CD1c-positive myeloid dendritic cell (primary cell): ENCODE data around the gene OR52A5.

ENCODE experiments used
- DNase-seq: peaks from one replicate; pipeline ENCODE4 v3.0.0-alpha.2; 2016; ENCODE audit errors: extremely low spot score

Gene OR52A5

DNA sequence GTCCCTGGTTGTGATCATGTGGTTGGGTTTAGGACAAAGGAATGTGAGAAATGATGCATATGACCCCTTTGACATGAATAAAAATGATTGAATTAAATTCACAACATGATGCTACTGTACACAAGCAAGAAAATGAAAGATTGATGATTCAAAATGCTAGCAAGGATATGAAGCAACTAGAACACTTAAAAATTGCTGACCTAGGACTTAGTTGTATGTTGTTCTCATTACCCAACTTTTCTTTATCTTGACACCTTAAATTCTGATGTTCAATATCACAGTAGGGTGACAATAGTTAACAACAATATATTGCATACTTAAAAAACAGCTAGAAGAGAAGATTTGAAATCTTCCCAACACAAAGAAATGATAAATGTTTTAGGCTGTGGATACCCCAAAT is 20.6 kb downstream of the OR52A5 start:
- no peak for DNase-seq

DNA sequence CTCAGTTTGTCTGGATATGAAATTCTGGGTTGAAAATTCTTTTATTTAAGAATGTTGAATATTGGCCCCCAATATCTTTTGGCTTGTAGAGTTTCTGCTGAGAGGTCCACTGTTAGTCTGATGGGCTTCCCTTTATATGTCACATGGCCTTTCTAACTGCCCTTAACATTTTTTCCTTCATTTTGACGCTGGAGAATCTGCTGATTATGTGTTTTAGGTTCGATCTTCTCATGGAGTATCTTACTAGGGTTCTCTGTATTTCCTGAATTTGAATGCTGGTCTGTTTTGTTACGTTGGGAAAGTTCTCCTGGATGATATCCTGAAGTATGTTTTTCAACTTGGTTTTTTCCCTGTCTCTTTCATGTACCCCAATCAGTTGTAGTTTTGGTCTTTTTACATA is 22.8 kb downstream of the OR52A5 start:
- DNase-seq = no peak

DNA sequence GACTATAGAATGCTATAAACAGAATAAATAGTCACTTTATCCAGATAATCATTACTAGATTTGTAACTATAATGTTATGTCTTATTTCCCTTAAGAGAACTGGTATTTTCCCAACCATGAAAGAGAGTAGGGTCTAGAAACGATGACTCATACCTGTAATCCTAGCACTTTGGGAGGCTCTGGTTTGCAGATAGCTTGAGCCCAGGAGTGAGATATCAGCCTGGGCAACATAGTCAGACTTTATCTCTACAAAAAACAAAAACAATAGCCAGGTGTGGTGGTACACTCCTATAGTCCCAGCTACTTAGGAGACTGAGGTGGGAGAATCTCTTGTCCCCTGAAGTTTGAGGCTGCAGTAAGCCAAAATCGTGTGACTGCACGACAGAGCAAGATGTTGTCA is 30.9 kb downstream of the OR52A5 start:
- no peak for DNase-seq

DNA sequence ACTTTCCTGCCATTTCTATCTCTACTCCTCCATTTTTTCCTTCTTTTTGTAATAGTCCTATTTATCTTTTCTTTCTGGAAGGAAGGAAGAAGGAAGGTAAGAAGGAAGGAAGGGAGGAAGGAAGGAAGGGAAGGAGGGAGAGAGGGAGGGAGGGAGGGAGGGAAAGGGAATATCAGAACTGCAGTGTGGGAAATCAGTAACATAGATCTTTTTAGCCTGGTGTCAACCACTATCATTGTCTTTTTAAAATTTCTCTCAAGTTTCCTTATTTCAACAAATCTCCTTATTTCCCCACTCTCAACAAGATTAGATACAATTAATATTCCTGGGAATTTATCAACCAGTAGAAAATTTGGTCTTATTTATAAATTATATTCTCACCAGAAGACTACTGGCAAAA is 35.1 kb downstream of the OR52A5 start:
- DNase-seq = no peak

DNA sequence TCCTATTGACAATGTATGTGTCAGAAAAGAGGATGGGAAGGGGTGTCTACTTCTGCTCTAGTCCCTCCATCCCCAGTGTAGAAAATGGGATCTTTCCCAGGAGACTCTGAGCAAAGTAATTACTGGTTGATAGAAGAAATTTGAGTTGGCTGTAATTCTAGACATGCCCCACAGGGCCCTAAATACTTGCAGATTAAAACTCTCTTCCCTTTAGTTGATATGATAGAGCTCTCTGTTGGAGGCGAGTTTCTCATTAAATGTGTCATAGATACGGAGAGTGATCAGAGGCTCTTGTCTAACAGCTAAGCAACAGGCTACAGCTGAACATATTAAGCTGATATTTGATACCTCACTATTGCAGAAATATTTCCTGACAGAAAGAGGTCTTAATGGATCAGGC is 35.9 kb downstream of the OR52A5 start:
- no peak for DNase-seq

DNA sequence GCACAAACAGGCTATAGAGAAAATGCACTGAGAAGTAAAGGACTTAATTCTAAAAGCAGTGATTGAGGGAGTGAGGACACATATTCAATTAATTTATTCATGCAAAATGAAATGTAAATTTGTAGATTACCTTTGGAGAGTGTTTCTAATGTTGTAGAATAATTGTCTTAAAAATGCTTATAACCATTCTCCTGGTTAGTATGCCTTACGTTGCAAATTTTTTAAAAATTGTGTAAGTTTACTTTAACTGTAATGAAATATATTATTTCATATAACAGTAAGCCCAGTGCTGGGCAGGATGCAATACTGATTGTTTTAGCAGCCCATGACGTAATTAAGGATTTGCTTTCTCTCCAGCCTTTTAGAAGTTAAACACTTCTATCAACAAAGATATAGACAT is 42.1 kb downstream of the OR52A5 start:
- DNase-seq = no peak

DNA sequence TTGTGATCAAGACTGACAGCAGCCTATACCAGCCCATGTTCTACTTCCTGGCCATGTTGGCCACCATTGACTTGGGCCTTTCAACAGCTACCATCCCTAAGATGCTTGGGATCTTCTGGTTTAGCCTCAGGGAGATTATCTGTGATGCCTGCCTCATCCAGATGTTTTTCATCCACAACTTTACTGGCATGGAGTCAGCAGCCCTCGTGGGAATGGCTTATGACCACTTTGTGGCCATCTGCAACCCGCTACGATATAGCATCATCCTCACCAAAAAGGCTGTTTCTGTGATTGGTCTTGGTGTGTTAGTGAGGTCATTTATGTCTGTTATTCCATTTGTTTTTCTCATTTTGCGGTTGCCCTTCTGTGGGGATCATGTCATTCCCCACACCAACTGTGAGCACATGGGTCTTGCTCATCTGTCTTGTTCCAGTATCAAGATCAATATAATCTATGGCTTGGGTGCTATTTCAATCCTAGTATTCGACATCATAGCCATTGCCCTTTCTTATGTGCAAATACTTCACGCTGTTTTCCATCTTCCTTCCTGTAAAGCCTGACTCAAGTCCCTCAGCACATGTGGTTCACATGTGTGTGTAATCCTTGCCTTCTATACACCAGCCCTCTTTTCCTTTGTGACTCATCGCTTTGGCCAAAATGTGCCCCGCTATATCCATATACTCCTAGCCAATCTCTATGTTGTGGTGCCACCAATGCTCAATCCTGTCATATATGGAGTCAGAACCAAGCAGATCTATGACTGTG is 45.2 kb downstream of the OR52A5 start:
- no peak for DNase-seq

DNA sequence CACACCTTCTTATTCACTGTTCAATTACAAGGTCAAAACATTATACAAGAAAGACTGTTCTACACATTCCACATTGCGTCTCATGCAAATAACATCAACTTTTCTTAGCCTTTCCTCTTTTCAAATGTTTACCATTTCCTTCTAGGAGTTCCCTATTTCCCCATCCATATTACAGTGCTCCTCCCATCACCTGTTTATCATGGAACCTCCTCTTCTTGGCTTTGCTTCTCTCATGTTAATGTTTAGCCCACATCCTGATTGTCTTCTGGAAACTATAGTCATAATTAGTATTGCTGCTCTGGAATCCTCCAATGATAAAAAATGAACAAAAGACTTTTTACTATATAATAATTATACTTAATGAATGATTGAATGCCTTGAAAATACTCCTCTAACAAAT is 47.5 kb downstream of the OR52A5 start:
- DNase-seq = no peak

DNA sequence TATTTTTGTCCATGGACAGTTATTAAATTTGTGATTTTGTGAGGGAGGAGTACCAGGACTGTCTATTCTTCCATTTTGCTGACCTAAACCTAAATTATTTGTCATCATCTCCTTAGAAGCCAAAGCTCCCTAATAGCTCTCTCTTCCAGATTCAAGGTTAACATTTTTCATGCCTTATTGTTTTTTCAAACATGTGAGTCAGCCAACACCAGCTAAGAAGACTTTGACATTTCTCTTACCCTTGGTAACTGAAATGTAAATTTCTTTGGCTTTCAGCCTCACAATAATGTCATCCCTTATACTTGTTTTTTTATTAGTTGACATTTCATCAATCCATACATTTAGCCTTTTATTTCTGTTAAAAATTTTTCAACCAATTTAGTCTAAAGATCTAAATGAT is 49.6 kb downstream of the OR52A5 start:
- no peak for DNase-seq

DNA sequence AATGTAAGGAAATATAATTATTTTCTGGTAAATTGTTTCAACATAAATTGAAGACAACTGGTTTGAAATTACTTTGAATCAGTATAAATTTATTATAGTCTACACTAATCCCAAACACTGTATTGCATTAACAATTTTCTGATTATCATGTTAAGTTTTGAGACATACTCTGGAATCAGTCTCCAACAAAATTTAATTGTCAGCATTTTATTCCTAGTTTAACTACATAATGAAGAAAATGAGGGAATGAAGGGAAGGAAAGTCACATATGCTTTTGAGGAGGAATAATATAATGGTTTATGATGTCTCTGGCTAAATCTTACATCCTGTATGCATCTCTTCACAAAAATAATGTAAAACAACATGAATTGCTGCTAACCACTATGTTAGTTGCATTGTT is 54.6 kb downstream of the OR52A5 start:
- no peak for DNase-seq

DNA sequence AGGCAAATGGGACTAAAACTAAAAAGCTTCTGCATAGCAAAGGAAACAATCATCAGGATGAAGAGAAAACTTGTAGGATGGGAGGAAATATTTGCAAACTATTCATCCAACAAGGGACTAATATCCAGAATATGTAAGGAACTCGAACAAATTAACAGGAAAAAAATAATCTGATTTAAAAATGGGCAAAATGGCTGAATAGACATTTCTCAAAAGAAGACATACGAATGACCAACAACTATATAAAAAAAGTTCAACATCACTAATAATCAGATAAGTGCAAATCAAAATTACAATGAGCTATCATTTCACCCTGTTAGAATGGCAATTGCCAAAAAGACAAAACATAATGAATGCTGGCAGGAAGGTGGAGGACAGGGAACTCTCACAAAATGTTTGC is 56.8 kb downstream of the OR52A5 start:
- no peak for DNase-seq
